Stimulated activated CD4-positive, alpha-beta T cell treated with anti-CD3 and anti-CD28 coated beads, TNF-alpha, amount 100 ng/mL, for 4 hours (primary cell): ENCODE data around the gene PDPR.
"Not testable (repeated sequence)": the region's sequence is repeated elsewhere in the genome, so short reads cannot be mapped to it uniquely, and the experiment has no call there.

ENCODE experiments used
- DNase-seq, 3 experiments: peaks; one replicate each; pipeline ENCODE4 v3.0.0-alpha.2; 2020; ENCODE audit warnings: low read depth in 3 of 3

PDPR gene

DNA sequence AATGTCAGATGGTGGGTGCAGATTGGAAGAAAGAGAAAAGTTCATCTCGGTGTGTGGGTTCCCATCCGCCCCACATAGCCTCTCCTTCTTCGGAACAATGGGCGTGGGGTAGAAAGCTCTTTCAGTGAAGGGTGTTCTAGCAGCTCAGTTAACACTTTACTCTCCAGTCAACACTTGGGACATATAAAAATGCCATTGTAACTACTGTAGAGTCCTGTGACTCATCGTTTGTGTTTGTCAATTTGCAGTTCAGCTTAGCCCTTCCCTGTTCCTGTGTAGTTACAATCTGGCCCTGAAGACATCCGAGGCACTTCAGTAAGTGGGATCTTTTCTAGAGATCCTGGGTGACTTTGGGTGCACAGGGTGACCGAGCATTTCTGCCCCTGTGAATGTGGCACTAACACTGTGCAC, 47.9 kb downstream of the PDPR start:
- no peak for DNase-seq

- DNase-seq = no peak
Observed at GRCh38 chr16:70163596-70163995, 49.5 kb downstream of the PDPR start.

- DNase-seq = not testable (repeated sequence)
Observed at GRCh38 chr16:70166688-70167087, 52.6 kb downstream of the PDPR start.

DNA sequence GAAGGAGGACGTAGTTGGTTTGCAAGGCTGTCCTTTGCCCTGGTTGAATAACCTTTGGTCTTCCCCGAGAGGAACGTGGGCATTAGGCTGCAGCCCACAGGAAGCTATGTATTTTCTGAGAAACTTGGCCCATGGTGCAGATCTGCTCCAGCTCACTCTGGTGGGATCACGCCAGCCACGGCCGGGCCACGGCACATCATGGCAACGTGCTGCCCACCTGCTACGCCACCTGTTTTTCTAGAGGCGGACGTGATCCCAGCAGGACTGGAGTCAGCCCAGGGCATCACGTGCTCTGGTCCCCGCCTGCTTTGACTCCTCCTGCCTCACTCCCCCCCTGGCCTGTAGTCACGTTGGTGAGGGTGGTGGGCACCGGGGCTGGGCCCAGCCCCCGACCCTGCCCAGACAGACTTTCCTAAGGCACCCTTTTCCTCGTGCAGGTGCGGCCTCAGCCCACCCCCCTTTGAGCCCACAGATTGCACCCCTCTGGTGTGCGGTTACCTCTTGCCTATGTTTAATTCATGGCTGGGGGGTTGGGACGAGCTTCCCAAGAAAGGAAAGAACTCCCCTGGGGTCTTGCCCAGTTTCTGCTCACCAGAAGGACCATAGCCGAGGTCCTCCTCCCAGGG, 59.2 kb downstream of the PDPR start, which contains the start of gene CLEC18C:
Gene CLEC18C, plus strand, starts transcription at position 576 of the 626 bp plus-strand sequence. CDS start 492 bp downstream, outside the sequence.
- not testable (repeated sequence) for DNase-seq

DNA sequence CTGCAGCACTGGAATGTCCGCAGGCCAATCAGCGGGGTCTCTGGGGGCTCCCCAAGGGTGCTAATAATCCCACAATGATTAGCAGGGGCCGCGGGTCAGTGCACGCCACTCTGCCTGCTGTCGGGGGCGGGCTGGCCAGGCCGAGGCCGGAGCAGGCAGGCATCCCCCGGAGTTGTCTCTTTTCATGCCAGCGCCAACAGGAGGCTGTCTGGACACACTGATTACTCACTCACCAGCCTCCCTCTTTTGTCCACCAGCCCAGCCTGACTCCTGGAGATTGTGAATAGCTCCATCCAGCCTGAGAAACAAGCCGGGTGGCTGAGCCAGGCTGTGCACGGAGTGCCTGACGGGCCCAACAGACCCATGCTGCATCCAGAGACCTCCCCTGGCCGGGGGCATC, 59.8 kb downstream of the PDPR start:
- not testable (repeated sequence) for DNase-seq

DNA sequence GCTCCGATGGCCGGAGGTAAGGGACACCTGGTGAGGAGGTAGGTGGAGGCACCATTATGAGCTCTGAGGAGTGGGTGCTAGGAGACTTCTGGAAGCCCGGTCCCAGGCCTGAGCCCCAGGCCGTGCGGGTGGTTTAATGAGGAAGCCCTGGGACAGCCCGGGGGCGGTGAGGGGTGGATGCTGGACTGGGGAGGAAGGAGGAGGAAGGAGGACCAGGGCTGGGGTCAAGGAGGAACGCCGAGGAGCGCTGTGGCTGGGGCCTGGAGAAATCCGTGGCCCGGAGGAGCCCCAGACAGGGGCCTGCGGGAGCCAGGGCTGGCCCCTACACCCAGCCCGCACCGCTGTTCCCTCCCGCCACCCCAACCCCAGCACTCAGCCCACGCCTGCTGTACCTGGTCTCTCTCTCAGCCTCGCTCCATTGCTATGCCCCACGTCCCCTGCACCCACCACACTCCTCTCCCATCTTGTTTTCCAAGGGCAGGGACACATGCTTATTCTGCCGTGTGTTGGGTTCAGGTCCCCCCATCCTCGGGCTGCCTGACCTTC, 60.3 kb downstream of the PDPR start:
- not testable (repeated sequence) for DNase-seq

DNA sequence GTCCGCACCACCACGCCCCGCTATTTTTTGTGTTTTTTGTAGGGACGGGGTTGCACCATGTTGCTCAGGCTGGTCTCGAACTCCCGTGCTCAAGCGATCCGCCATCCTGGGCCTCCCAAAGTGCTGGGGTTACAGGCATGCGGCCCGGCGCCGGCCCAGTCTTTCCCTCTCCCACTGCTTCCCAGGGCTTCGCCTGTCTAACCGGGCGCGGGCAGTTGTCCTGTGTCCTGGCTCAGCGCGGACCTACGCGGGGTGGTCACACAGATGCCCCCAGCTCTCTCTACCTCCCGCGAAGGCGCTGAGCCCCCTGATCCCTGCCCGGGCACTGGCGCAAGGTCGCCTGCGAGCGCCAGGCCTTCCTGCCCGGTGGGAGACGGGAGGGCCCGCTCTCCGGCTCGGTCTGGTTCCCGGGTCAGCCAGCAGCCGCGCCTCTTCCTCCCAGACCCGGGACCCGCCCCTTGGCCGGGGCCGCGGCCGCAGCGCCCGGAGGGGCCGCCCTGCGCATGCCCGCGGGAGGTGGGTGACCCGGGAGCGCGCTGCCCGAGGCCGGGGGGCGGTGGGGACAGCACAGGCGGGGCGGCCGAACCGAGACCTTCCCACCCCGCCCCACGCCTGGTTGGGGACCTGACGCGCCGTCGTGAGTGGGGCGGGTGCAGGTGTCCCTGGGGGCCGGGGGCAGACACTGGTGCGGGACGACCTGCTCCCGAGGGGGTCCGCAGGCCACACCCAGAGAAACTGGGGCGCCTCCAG, 73.9 kb downstream of the PDPR start:
- DNase-seq = not testable (repeated sequence)

- DNase-seq = not testable (repeated sequence)
Observed at GRCh38 chr16:70188608-70188915, 74.4 kb downstream of the PDPR start.

DNA sequence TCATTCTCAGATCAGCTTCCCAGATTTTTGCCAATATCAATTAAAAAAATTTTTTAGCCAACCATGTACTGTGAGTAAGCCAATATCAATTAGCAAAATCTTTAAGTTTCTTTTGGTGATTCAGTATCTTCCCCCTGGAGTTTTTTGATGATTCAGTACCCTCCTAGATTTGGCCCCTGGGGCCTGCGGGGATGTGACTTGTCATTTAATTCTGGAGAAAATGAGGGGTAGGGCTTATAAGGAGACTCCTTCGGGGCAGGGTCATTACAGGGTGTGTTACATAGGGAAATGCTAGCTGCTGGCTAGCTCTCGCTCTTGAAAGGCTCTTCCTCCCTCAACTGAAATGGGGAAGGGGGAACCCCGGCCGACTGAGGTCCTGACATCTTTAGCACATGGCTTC, 76.4 kb downstream of the PDPR start:
- not testable (repeated sequence) for DNase-seq

DNA sequence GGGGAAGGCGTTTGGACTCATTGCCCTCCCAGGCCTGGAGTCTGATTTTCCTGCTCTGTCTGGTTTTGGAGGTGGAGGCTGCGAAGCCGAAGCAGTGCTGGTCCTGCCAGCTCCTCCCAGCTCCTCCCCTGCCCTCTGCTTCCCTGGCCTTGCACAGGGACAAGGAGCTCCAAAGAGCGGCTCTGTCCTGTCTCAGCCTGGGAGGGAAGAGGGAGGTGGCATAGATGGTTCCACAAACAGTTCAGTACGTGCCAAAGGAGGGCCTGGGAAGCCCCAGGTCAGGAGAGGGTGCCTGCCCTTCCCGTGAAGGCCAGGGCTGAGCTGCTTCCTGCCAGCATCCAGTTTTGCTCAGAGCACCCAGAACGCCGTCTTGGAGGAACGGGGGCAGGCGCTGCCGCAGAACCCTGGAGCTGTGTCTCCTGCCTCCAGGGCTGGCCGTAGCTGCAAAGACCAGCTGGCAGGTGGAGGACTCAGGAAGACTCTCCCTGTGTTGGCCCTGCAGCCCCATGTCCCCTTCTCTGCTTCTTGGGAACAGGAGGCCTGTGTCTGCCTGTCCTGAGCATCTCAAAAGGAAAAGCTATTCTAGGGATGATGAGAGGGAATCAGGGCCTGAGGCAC, 82.7 kb downstream of the PDPR start:
- DNase-seq = not testable (repeated sequence)

- DNase-seq = not testable (repeated sequence)
Observed at GRCh38 chr16:70197611-70198010, 83.5 kb downstream of the PDPR start.

DNA sequence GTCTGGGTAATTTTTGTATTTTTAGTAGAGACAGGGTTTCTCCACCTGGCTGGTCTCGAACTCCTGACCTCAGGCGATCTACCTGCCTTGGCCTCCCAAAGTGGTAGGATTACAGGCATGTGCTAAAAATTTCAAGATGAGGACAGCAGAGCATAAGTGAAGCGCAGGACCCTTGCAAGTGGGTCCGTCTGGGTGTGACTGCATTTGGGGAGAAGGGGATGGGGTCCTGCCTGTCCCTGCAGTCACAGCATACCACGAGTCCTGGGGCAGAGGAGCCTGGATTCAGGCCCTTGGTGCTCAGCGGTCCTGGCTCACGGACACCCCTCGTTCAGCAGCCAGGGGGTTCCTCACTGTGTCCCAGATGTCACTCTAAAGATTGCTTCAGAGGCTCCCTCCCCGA, 84.1 kb downstream of the PDPR start:
- not testable (repeated sequence) for DNase-seq

GRCh38 chr16:70198666-70199065, 84.5 kb downstream of the PDPR start:
- not testable (repeated sequence) for DNase-seq

DNA sequence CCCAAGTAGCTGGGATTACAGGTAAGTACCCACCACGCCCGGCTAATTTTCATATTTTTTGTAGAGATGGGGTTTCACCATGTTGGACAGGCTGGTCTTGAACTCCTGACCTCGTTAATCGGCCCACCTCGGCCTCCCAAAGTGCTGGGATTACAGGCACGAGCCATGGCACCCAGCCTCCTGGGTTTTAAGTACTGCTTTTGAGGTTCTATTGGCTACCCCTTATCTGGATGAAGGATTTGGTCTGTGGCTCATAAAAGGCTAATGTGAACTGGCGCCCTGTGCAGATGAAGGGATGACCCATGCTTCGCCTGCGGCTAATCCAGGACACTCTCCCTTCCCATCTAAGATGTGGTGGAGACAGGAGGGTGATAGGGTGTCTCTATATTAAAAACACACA, 85.0 kb downstream of the PDPR start:
- not testable (repeated sequence) for DNase-seq

- DNase-seq = not testable (repeated sequence)
Observed at GRCh38 chr16:70200063-70200462, 85.9 kb downstream of the PDPR start.

- not testable (repeated sequence) for DNase-seq
Observed at GRCh38 chr16:70203508-70203907, 89.4 kb downstream of the PDPR start.

- not testable (repeated sequence) for DNase-seq
Observed at GRCh38 chr16:70204010-70204409, 89.9 kb downstream of the PDPR start.

DNA sequence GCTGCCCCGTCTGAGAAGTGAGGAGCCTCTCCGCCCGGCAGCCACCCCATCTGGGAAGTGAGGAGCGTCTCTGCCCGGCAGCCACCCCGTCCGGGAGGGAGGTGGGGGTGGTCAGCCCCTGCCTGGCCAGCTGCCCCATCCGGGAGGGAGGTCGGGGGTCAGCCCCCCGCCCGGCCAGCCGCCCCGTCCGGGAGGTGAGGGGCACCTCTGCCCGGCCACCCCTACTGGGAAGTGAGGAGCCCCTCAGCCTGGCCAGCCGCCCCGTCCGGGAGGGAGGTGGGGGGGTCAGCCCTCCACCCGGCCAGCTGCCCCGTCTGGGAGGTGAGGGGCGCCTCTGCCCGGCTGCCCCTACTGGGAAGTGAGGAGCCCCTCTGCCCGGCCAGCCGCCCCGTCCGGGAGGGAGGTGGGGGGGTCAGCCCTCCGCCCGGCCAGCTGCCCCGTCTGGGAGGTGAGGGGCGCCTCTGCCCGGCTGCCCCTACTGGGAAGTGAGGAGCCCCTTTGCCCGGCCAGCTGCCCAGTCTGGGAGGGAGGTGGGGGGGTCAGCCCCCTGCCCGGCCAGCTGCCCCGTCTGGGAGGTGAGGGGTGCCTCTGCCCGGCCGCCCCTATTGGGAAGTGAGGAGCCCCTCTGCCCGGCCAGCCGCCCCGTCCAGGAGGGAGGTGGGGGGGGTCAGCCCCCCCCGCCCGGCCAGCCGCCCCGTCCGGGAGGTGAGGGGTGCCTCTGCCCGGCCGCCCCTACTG, 90.7 kb downstream of the PDPR start:
- DNase-seq = not testable (repeated sequence)

GRCh38 chr16:70206382-70206781, 92.2 kb downstream of the PDPR start:
- DNase-seq = not testable (repeated sequence)
